Activated effector memory CD4-positive, alpha-beta T cell treated with Interleukin-2 at 50 U/mL for 16 hours (primary cell): ENCODE data around the gene HEATR5B.

Experiments
- DNase-seq: peaks from one replicate; pipeline ENCODE4 v3.0.0-alpha.2; 2020

HEATR5B gene

GRCh38 chr2:37083873-37084794, at the start of gene HEATR5B, which contains the start of gene GPATCH11:
Gene HEATR5B (minus strand): TSS chr2:37084372. CDS start chr2:37083414, 958 bp downstream.
Gene GPATCH11 (plus strand): TSS chr2:37084518. CDS start chr2:37088382, 3,864 bp downstream.
- peak; percentile 89 for DNase-seq

- DNase-seq: no peak
Observed at GRCh38 chr2:37132914-37133313, 48.7 kb upstream of the HEATR5B start.

- no peak for DNase-seq
Observed at GRCh38 chr2:37125416-37125815, 41.2 kb upstream of the HEATR5B start.

GRCh38 chr2:37119157-37119556, 35.0 kb upstream of the HEATR5B start:
- DNase-seq: no peak

GRCh38 chr2:37117566-37117965, 33.4 kb upstream of the HEATR5B start:
- no peak for DNase-seq

- DNase-seq: no peak
Observed at GRCh38 chr2:37111958-37112357, 27.8 kb upstream of the HEATR5B start.

- no peak for DNase-seq
Observed at GRCh38 chr2:37110306-37111212, 26.4 kb upstream of the HEATR5B start.

GRCh38 chr2:37109523-37109922, 25.4 kb upstream of the HEATR5B start:
- no peak for DNase-seq

GRCh38 chr2:37105150-37105549, 21.0 kb upstream of the HEATR5B start:
- no peak for DNase-seq

GRCh38 chr2:37104178-37104577, 20.0 kb upstream of the HEATR5B start:
- no peak for DNase-seq

GRCh38 chr2:37102588-37102987, 18.4 kb upstream of the HEATR5B start:
- DNase-seq: no peak

- no peak for DNase-seq
Observed at GRCh38 chr2:37100054-37100453, 15.9 kb upstream of the HEATR5B start.

GRCh38 chr2:37098416-37099118, 14.4 kb upstream of the HEATR5B start:
- no peak for DNase-seq

- DNase-seq: no peak
Observed at GRCh38 chr2:37096568-37096967, 12.4 kb upstream of the HEATR5B start.

- no peak for DNase-seq
Observed at GRCh38 chr2:37091873-37092272, 7.7 kb upstream of the HEATR5B start.

GRCh38 chr2:37090019-37090477, 5.9 kb upstream of the HEATR5B start:
- DNase-seq: no peak

- no peak for DNase-seq
Observed at GRCh38 chr2:37085731-37086147, 1.6 kb upstream of the HEATR5B start.

- no peak for DNase-seq
Observed at GRCh38 chr2:37084797-37085196, 625 bp upstream of the HEATR5B start.

GRCh38 chr2:37080689-37081088, 3.5 kb downstream of the HEATR5B start:
- DNase-seq: no peak

GRCh38 chr2:37080266-37080665, 3.9 kb downstream of the HEATR5B start:
- no peak for DNase-seq

GRCh38 chr2:37070931-37071330, 13.2 kb downstream of the HEATR5B start:
- DNase-seq: no peak

GRCh38 chr2:37068686-37069085, 15.5 kb downstream of the HEATR5B start:
- no peak for DNase-seq

- no peak for DNase-seq
Observed at GRCh38 chr2:37061776-37062175, 22.4 kb downstream of the HEATR5B start.
